Effector memory CD4-positive, alpha-beta T cell (primary cell): ENCODE measurements around the gene NCMAP.

Experiments
- DNase-seq, 3 donors: peaks; one replicate each; pipeline ENCODE4 v3.0.0-alpha.2; 2020
- H3K27ac ChIP-seq: 2 replicates; pipeline ENCODE4 v1.7.0; 2013; ENCODE audit warnings: mild to moderate bottlenecking, low read length, moderate library complexity; ENCODE audit not compliant: insufficient read depth, poor library complexity, severe bottlenecking
- H3K27me3 ChIP-seq: replicated peaks from 2 replicates; pipeline ENCODE4 v1.7.0; 2013; ENCODE audit warnings: mild to moderate bottlenecking, low read length; ENCODE audit not compliant: insufficient read depth, control insufficient read depth, poor library complexity, severe bottlenecking
- H3K36me3 ChIP-seq: 2 replicates; pipeline ENCODE4 v1.7.0; 2013; ENCODE audit warnings: mild to moderate bottlenecking, low read length, moderate library complexity; ENCODE audit not compliant: control insufficient read depth, insufficient read depth
- H3K4me1 ChIP-seq: 2 replicates; pipeline ENCODE4 v1.7.0; 2013; ENCODE audit warnings: low read length, mild to moderate bottlenecking; ENCODE audit not compliant: control insufficient read depth, insufficient read depth, poor library complexity, severe bottlenecking
- H3K4me3 ChIP-seq: 2 replicates; pipeline ENCODE4 v1.7.0; 2013; ENCODE audit warnings: low read length, low read depth, mild to moderate bottlenecking; ENCODE audit not compliant: insufficient read depth, poor library complexity, severe bottlenecking
- H3K9me3 ChIP-seq: 2 replicates; pipeline ENCODE4 v1.7.0; 2013; ENCODE audit warnings: mild to moderate bottlenecking, low read length, moderate library complexity; ENCODE audit not compliant: control insufficient read depth

The NCMAP gene

DNA sequence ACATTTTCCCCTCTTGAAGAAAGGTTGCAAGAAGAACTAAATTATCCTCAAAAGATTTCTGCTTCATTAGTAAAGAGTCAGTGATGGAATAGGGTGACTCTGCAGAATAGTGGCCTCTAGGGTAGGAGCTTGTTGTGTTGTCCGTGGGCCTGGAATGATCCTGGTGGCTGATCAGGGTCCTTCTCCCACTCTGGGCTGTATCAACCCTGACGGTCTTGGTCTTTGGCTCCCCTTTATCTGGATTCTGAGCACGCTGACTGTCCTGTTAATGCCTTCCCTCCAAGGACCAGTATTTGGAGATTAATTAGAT, 50.4 kb downstream of the NCMAP start:
- H3K27me3 ChIP-seq: no peaks in the 10 kb centered on the region

DNA sequence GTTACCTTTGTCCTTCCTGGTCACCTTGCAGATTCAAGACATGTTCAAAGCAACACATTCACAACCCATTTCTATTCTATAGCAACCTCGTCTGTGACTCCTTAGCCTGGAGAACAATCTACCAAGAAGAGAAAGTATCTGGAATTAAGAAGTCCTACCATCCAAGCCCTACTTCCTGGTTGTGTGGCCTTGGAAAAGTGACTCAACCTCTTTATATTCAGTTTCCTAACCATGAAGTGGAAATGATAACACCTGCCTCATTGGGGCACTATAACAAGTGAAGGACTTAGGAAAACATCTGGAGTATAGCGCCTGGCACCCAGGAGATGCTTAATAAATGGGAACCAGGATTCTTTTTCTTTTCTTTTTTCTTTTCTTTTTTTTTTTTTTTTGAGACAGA, 50.7 kb downstream of the NCMAP start:
- no peak for DNase-seq
- no peak overlapping the region for H3K27ac ChIP-seq
- H3K4me3 ChIP-seq: no peak overlapping the region
- no peaks in the 10 kb centered on the region for H3K27me3 ChIP-seq
- no peaks in the 10 kb centered on the region for H3K9me3 ChIP-seq
- no peaks in the 10 kb centered on the region for H3K36me3 ChIP-seq
- H3K4me1 ChIP-seq: no peaks in the 10 kb centered on the region

More for the DNA sequence above, 50.4 kb downstream of the NCMAP start:
- no peaks in the 10 kb centered on the region for H3K4me1 ChIP-seq
- no peak overlapping the region for H3K4me3 ChIP-seq
- no peak overlapping the region for H3K27ac ChIP-seq
- DNase-seq: no peak
- H3K36me3 ChIP-seq: no peaks in the 10 kb centered on the region
- H3K9me3 ChIP-seq: no peaks in the 10 kb centered on the region

DNA sequence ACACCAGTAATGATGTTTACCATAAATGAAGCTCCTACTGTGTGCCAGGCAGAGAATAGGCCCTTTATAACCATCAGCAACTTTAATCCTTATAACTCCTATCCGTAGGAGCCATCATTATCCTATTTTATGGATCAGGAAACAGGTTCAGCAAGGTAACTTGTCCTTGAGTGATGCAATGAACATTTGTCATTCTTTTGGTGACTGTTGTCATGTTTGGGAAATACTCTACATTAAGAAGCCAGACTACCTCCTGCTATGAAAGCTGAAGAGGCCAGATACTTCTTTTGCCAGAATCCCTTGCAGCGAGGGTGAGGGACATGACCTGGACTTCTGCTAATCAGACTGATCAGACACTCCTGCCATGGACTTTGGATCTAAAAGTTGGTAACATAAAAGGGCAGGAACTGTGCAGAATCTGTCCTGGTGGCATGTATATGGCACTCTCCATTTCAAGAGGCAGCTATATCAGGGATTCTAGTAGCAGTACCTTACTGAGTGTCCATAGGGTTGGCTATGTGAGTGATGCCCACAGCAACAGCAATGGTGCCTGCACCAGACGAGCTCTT, 54.1 kb downstream of the NCMAP start:
- Histone ChIP-seq H3K27ac (no peak overlapping the region), H3K9me3 (no peaks in the 10 kb centered on the region), H3K4me1 (no peaks in the 10 kb centered on the region), H3K4me3 (no peak overlapping the region), H3K27me3 (no peaks in the 10 kb centered on the region), H3K36me3 (no peaks in the 10 kb centered on the region)
- no peak for DNase-seq

DNA sequence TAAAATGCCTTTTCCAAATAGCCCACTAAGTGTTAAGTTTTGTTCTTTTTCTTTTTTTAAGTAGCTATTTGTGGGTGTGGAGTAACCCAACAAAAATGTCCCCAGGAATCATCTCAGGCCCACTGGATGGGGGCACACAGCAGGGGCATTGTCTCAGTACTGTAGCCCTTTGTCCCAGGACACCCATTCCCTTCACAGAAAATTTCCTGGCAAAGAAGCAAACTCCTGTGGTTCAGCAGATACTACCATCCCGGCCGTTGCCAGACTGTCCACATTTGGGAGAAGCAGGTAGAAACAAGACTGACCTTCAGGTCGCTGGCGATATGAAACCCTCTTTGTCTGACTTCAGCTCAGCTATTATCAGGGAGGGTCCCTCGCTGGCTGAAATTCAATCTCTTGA, 63.5 kb downstream of the NCMAP start:
- no peak overlapping the region for H3K4me3 ChIP-seq
- no peaks in the 10 kb centered on the region for H3K27me3 ChIP-seq
- no peaks in the 10 kb centered on the region for H3K4me1 ChIP-seq
- no peak for DNase-seq
- no peaks in the 10 kb centered on the region for H3K9me3 ChIP-seq
- H3K27ac ChIP-seq: no peak overlapping the region
- no peaks in the 10 kb centered on the region for H3K36me3 ChIP-seq

DNA sequence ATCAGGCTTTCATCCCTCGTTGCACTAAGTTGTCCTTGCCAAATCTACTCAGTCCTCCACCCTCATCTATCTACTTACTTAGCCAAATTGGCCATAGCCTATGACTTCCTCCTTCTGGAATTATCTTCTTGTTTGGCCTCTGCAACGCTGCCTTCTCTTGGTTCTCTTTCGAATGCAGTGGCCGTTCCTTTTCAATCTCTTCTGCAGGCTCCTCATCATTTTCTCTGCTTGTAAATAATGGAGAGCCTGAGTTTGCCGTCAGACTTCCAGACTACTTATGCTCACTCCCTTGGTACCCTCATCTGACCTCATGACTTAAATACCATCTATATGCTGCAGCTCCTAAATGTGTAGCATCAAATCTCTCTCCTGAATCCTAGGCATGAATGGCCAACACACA, 64.8 kb downstream of the NCMAP start:
- no peaks in the 10 kb centered on the region for H3K36me3 ChIP-seq
- H3K4me3 ChIP-seq: no peak overlapping the region
- no peaks in the 10 kb centered on the region for H3K9me3 ChIP-seq
- no peak overlapping the region for H3K27ac ChIP-seq
- no peaks in the 10 kb centered on the region for H3K27me3 ChIP-seq
- DNase-seq: no peak
- H3K4me1 ChIP-seq: no peaks in the 10 kb centered on the region

DNA sequence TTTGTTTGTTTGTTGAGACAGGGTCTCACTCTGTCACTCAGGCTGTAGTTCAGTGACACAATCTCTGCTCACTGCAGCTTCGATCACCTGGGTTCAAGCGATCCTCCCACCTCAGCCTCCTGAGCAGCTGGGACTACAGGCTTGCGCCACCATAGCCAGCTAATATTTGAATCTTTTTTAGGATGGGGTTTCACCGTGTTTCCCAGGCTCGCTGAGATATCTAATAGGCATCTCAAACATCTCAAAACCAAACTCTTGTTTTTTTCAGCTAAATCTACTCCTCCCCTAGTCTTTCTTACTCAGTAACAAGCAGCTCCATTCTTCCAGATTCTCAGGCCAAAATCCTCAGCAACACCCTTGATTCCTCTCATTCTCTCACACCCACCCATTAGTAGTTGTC, 65.2 kb downstream of the NCMAP start:
- no peaks in the 10 kb centered on the region for H3K36me3 ChIP-seq
- H3K27me3 ChIP-seq: no peaks in the 10 kb centered on the region
- H3K27ac ChIP-seq: no peak overlapping the region
- no peaks in the 10 kb centered on the region for H3K9me3 ChIP-seq
- DNase-seq: no peak
- H3K4me1 ChIP-seq: no peaks in the 10 kb centered on the region
- no peak overlapping the region for H3K4me3 ChIP-seq

DNA sequence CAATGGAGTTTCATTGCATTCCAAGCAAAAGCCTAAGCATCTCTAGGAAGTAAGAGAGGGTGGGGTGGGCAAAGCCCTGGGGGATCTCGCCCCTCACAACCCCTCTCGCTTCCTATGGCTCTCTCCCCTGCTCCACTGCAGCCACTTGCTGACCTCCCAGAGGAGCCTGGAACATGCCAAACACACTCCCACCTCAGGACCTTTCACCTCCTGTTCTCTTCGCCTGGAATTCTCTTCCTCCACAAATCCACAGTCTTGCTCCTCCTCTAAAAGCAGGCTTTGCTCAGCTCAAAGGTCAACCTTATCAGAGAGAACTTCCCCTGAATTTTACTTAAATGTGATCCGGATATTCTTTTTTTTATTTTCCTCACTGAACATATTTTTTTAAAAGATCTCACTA, 66.3 kb downstream of the NCMAP start:
- no peaks in the 10 kb centered on the region for H3K36me3 ChIP-seq
- H3K27ac ChIP-seq: no peak overlapping the region
- DNase-seq: no peak
- H3K27me3 ChIP-seq: no peaks in the 10 kb centered on the region
- H3K9me3 ChIP-seq: no peaks in the 10 kb centered on the region
- H3K4me1 ChIP-seq: no peaks in the 10 kb centered on the region
- no peak overlapping the region for H3K4me3 ChIP-seq

DNA sequence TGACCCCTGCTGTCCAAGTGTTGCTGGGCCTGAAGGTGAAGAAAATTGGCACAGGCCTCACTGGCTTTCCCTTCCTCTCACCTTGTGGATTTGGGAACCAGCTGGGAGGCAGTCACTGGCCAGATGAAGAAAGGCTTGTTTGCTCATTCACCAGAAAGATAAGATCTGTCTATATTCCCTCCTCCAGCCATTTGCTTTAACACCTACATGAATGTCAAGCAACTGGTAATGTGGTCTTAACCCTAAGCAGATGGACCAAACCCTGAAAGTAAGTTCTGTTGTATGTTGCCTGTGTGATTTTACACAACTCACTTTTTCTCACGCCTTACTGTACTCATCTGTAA, 76.9 kb downstream of the NCMAP start:
- H3K27ac ChIP-seq: no peak overlapping the region
- no peak overlapping the region for H3K4me3 ChIP-seq
- H3K9me3 ChIP-seq: no peaks in the 10 kb centered on the region
- H3K4me1 ChIP-seq: no peaks in the 10 kb centered on the region
- DNase-seq: no peak
- H3K27me3 ChIP-seq: no peaks in the 10 kb centered on the region
- no peaks in the 10 kb centered on the region for H3K36me3 ChIP-seq

DNA sequence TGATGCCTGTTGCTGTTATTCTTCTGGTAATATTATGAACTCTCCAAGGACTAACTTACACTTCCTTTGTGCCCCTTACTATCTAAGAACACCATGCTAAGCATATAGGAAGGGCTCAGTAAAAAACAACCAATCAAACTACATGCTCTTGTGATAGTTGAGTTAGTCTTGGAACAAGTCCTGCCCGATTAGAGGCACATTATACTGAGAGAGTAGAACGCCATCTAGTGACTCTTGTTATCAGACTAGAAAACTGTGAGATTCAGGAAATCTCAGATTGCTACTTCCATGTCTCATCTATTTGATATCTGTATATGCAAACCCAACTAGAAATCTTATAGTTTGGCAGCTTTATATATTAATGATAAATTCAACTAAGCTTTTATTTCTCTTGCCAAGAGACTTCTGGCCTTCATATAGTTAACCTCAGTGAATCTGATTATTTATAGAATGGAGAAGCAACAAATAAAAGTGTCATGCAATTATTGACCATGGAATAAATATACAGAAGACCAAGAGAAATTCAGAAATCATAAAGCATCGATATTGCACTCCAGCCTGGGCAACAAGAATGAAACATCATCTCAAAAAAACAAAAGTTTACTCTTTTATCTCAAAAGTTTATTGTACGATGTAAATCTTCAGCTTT, 79.4 kb downstream of the NCMAP start:
- no peak for DNase-seq
- no peaks in the 10 kb centered on the region for H3K4me1 ChIP-seq

DNA sequence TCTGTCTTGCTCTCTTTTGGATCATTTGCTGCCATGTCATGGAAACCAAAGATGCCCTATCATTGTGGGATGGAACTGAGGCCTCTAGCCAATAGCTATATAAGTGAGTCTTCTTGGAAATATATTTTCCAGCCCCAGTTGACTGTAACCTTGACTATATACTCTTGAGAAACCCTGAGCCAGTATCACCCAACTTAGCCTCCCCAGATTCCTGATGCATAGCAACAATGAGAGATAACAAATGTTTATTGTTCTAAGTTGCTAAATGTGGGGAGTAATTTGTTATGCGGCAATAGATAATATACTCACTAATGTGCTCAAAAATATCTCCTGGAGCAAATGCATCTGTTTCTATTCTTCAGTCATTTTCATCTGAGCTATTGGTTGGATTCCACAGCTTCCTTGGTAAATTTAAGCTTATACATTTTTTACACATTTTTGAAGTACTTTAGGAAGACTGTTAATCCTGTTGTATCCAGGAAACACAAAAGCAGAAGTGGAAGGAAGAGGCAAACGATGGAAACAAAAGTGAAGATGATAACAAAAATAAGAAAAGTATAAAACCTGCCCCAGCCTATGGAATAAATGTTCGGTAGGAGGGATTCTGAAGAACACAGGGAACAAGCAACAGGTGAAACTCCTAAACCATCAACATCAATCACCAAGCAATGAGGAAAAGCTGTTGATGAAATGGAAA, 80.9 kb downstream of the NCMAP start:
- peaks cover 7% of the 10 kb centered on the region for H3K4me1 ChIP-seq
- no peak overlapping the region for H3K27ac ChIP-seq
- H3K9me3 ChIP-seq: no peaks in the 10 kb centered on the region
- H3K36me3 ChIP-seq: no peaks in the 10 kb centered on the region
- no peak overlapping the region for H3K4me3 ChIP-seq
- no peak for DNase-seq
- H3K27me3 ChIP-seq: no peaks in the 10 kb centered on the region

More for the DNA sequence above, 79.4 kb downstream of the NCMAP start:
- Histone ChIP-seq H3K36me3 (no peaks in the 10 kb centered on the region), H3K9me3 (no peaks in the 10 kb centered on the region), H3K27me3 (no peaks in the 10 kb centered on the region), H3K27ac (no peak overlapping the region), H3K4me3 (no peak overlapping the region)
